Kidney epithelial cell (primary cell): ENCODE results near the gene RNF215. TPM values are rescaled to one million over a fixed set of nuclear protein-coding genes. Genes with fewer than 3 reads are reported as not detected.
A peak's percentile ranks its signal among the peaks of the same experiment; 100 is the strongest.

Experiments
- DNase-seq: peaks from one replicate; pipeline ENCODE4 v3.0.0-alpha.2; 2010; ENCODE audit warnings: low read depth
- H3K27me3 ChIP-seq: 2 replicates; pipeline ENCODE4 v1.6.0; 2011; ENCODE audit warnings: low read length; ENCODE audit not compliant: control insufficient read depth, insufficient read depth
- H3K36me3 ChIP-seq: 2 replicates; pipeline ENCODE4 v1.5.1; 2011; ENCODE audit warnings: low read length; ENCODE audit not compliant: control insufficient read depth, insufficient read depth
- H3K4me3 ChIP-seq: 2 replicates; pipeline ENCODE4 v1.5.1; 2011; ENCODE audit warnings: low read depth, mild to moderate bottlenecking, control low read depth, low read length
- total RNA-seq: library from RNA; depleted of rRNA; stranded (reverse); fragments of >200 nt; gene quantifications from 2 replicates; pipeline ENCODE4 v1.2.3, GENCODE V29; 2015
- TF ChIP-seq, protein P1 (sequence below): IDR thresholded peaks from 2 replicates; pipeline ENCODE4 v1.5.1; 2011; ENCODE audit warnings: mild to moderate bottlenecking, moderate library complexity, low read length, control low read depth, inconsistent platforms; ENCODE audit not compliant: insufficient read depth, poor library complexity, severe bottlenecking

The RNF215 gene
- total RNA-seq, 1 donor from 2014 or later, result 34.2 TPM

DNA sequence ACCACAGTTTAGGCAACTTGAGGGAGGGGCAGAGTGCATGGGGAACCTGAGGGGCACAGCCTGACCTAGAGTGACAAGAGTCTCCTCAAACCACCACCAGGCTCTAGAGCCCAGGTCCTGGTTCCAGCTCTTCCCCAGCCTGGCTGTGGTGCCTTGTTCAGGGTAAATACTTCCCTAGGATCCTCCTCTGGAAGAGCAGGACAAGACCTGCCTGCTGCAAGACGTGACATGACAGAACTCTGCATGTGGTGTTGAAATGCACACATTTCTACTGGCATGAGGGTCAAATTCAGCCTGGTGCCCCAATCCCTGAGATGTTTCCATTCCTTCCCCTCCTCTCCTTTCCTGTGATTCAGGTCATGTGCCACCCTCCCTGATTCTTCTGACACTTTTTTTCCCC is 12.9 kb upstream of the RNF215 start:
- Histone ChIP-seq H3K36me3 (no peaks in the 10 kb centered on the region), H3K4me3 (no peak overlapping the region), H3K27me3 (no peaks in the 10 kb centered on the region)
- DNase-seq, result no peak
- TF ChIP-seq, protein P1, sequence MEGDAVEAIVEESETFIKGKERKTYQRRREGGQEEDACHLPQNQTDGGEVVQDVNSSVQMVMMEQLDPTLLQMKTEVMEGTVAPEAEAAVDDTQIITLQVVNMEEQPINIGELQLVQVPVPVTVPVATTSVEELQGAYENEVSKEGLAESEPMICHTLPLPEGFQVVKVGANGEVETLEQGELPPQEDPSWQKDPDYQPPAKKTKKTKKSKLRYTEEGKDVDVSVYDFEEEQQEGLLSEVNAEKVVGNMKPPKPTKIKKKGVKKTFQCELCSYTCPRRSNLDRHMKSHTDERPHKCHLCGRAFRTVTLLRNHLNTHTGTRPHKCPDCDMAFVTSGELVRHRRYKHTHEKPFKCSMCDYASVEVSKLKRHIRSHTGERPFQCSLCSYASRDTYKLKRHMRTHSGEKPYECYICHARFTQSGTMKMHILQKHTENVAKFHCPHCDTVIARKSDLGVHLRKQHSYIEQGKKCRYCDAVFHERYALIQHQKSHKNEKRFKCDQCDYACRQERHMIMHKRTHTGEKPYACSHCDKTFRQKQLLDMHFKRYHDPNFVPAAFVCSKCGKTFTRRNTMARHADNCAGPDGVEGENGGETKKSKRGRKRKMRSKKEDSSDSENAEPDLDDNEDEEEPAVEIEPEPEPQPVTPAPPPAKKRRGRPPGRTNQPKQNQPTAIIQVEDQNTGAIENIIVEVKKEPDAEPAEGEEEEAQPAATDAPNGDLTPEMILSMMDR, result no peak

DNA sequence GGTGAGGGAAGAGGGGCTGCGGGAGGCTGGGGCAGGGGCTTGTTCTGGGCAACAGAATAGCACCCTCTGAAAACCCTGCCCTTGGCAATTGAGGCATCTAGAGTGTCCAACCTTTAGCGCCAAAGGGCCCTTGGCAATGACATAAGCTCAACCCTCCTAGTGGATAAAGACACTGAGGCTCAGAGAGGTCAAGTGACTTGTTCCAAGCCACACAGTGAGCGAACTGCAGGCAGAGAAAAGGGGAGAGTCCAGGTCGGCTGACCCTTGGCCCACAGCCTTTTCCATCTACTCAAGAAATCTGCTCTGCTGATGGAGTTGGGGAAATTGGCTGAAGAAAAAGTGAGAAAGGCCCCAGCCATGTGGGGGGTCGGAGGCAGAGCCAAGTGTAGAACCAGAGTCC is 12.5 kb upstream of the RNF215 start:
- no peaks in the 10 kb centered on the region for H3K27me3 ChIP-seq
- TF ChIP-seq, protein P1, result no peak
- no peak for DNase-seq
- H3K4me3 ChIP-seq, result no peak overlapping the region
- H3K36me3 ChIP-seq, result no peaks in the 10 kb centered on the region

DNA sequence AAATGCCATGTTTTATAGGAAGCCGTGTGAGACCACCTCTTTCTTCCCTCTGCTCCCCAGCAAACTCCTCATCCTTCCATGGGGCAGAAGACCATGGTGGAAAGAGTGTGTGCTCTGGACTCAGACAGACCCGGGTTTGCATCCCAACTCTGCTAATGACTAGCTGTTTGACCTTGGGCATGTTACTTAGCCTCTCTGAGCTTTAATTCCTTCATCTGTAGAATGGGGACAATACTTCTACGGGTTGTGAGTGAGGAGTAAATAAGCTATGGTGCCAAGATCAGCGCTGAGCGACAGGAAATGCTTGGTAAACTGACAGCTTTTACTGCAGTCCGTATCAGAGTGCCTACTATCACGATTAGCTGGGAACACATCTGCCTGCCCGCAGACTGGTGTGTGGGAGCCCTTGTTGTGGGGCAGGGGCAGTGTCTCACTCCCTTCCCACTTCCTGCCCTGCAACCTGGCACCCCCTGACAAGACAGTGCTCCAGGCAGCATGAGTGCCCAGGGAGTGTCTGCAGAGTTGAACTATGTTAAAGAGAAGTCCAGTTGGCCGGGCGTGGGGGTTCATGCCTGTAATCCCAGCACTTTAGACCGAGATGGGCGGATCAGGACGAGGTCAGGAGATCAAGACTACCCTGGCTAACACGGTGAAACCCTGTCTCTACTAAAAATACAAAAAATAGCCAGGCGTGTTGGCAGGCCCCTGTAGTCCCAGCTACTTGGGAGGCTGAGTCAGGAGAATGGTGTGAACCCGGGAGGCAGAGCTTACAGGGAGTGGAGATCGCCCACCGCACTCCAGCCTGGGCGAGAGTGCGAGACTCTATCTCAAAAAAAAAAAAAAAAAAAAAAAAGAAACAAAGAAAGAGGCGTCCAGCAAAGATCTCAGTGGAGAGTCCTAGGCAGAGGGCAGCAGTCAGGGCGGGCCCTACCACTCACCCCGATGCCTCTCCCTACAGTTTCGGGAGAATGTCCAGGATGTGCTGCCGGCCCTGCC is 11.8 kb upstream of the RNF215 start:
- Histone ChIP-seq H3K27me3 (no peaks in the 10 kb centered on the region), H3K4me3 (peak overlapping the region; percentile 88), H3K36me3 (no peaks in the 10 kb centered on the region)
- no peak for DNase-seq
- TF ChIP-seq, protein P1, result no peak

DNA sequence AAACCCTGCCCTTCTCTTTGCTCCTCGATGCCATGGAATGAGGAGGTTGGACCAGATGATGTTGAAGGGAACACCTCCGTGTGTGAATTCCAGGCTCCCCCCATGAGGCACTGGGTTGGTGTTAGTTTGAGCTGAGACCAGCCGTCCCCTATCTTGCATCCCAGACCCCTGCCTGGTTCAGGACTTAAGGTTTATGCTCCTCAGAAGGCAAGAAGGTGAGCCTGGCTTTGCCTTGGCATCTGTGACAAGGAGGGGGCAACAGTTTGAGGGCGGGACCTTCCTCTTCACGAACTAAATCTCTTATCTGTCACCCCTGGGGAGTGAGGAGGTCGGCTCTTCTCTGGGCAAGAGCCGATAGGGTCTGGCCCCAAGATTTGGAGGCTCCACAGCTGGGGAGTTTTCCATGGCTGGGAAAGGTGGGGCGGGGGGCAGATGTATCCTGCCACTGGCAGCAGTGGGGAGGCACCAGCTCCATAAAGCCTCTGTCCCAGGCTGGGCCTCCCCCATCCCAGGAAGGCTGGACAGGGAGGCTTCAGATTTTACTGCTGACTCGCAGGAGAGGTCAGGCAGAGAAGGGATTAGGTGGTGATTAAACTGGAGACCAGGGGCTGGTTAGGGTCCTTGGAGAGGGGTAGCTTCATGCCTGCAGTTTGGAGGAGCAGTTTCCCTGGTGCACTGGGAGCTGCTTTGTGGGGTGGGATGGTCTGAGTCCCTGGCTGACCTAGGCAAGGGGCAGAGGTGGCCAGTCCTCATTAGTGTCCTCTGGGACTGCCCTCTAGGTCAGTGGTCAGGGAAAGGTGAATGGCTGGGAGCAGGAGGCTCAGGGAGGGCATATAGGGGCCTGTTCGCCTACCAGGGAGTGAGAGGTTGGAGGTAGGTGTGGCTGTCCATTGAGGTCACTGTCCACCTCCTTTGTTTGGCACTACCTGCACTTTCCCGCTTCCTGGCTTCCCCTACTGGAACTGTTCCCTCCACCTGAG is 10.7 kb upstream of the RNF215 start:
- TF ChIP-seq, protein P1, result no peak
- Histone ChIP-seq H3K36me3 (no peaks in the 10 kb centered on the region), H3K27me3 (no peaks in the 10 kb centered on the region), H3K4me3 (peak overlapping the region; percentile 88)
- no peak for DNase-seq

DNA sequence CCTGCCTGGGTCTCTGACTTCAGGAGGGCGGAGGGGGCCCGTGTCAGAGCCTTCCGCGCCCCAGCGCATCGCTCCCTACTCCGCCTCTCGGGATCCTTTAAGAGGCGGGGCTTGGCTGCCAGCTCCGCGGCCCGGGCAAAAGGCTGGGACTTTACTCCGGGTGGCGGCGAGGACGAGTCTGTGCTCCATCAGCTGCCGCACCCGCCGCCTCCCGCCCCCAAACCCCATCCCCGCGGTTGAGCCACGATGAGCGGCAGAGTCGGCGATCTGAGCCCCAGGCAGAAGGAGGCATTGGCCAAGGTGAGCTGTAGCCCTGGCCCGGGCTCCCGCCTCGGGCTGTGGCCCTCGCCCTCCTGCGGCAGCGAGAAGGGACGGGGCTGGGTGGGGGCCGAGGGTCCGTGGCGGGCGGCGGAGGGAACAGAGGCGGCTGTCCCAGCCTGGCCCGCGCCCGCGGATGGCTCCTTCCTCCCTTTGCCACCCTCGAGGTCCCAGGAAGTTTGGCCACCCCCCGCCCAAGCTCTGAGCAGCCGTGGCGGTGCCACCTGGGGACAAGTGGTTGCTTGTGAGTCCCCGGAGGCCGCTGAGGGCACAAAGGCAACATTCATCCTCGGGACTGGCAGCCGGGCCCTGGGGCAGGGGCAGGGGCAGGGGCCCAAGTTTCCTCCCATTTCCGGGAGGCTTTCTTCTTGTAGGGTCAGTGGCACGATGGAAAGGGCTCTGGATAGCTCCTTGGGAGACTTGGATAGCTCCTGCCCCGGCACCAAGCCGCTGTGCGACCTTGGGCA is 9.9 kb upstream of the RNF215 start, which contains the start of gene SEC14L2:
Gene SEC14L2 (plus strand): TSS at position 148 of the 785 bp plus-strand sequence. CDS start 99 bp downstream, at position 247.
- no peaks in the 10 kb centered on the region for H3K27me3 ChIP-seq
- TF ChIP-seq, protein P1, result no peak
- no peaks in the 10 kb centered on the region for H3K36me3 ChIP-seq
- H3K4me3 ChIP-seq, result peak within 1 kb of the TSS; percentile 88
- no peak for DNase-seq
